ENCODE measurements around the gene KIRREL3. TPM values are rescaled to one million over a fixed set of nuclear protein-coding genes. Genes with fewer than 3 reads are reported as not detected.

Gene KIRREL3
- total and polyA plus RNA-seq, 2 of the 8 experiments (the other 6 are each of a cell fraction or from before 2014, with no cell fraction given) = 0.29 to 0.32 TPM

GRCh38 chr11:127049486-127049885 is 48.9 kb upstream of the KIRREL3 start:
- H3K4ac ChIP-seq (replicated peaks; ENCODE audit: insufficient read length, low read depth, low read length) = no peak overlapping the region
- FAIRE-seq = no peak

More at GRCh38 chr11:127049486-127049885, 48.9 kb upstream of the KIRREL3 start:
- Histone ChIP-seq H3K79me2 (ENCODE audit: control insufficient read depth in 1 of 2, insufficient read depth in 2 of 2, low read length in 2 of 2) (no peaks in the 10 kb centered on the region), H3K9ac (replicated peaks in 1 of 4; ENCODE audit: extremely low read depth in 1 of 4, low read depth in 3 of 4, low read length in 3 of 4) (no peak overlapping the region), H3K4me1 (replicated peaks in 1 of 4; ENCODE audit: control insufficient read depth in 3 of 4, insufficient read depth in 4 of 4, low read length in 3 of 4) (peaks cover 0 to 6% (median 2%) of the 10 kb centered on the region in 4 experiments; a peak in 4 of 7 replicates), H2BK5ac (ENCODE audit: low read depth, low read length) (no peak overlapping the region), H4K5ac (ENCODE audit: insufficient read length, low read depth, low read length) (no peak overlapping the region), H4K91ac (replicated peaks; ENCODE audit: insufficient read length, low read length) (no peak overlapping the region), H2AK5ac (ENCODE audit: low read depth, low read length) (no peak overlapping the region), H2AFZ (ENCODE audit: low read length) (no peak overlapping the region), H4K8ac (ENCODE audit: extremely low read depth, insufficient read depth, low read length) (no peak overlapping the region), H3K79me1 (ENCODE audit: low read depth, low read length) (no peaks in the 10 kb centered on the region), H3K36me3 (ENCODE audit: control insufficient read depth in 2 of 4, insufficient read depth in 4 of 4, low read length in 3 of 4) (no peaks in the 10 kb centered on the region), H3K9me3 (ENCODE audit: insufficient read depth in 2 of 2, low read depth in 1 of 2, low read length in 1 of 2) (no peaks in the 10 kb centered on the region), H3K56ac (replicated peaks; ENCODE audit: insufficient read length, low read depth, low read length) (no peak overlapping the region), H4K20me1 (replicated peaks in 1 of 2; ENCODE audit: control insufficient read depth in 1 of 2, insufficient read depth in 2 of 2, low read length in 2 of 2) (no peaks in the 10 kb centered on the region), H3K18ac (ENCODE audit: extremely low read depth, low read length) (no peak overlapping the region), H3K14ac (ENCODE audit: insufficient read length) (no peak overlapping the region), H3K23me2 (ENCODE audit: low read depth, low read length) (no peaks in the 10 kb centered on the region), H2BK120ac (replicated peaks; ENCODE audit: low read depth, low read length) (no peak overlapping the region), H2BK20ac (ENCODE audit: low read length) (no peak overlapping the region), H3K4me3 (ENCODE audit: extremely low read depth in 1 of 4, insufficient read depth in 2 of 4, low read depth in 3 of 4, low read length in 4 of 4) (no peak overlapping the region), H3K23ac (ENCODE audit: insufficient read length) (no peak overlapping the region), H3K27ac (ENCODE audit: low read depth, low read length) (no peak overlapping the region), H3K4me2 (ENCODE audit: insufficient read depth in 1 of 2, low read depth in 2 of 2, low read length in 2 of 2) (no peak overlapping the region), H3K27me3 (replicated peaks in 1 of 4; ENCODE audit: control insufficient read depth in 3 of 4, extremely low read depth in 1 of 4, insufficient read depth in 3 of 4, low read length in 3 of 4) (no peaks in the 10 kb centered on the region), H2BK12ac (ENCODE audit: low read depth, low read length) (no peak overlapping the region), H2BK15ac (ENCODE audit: low read length) (no peak overlapping the region)
- no peak for DNase-seq (ENCODE audit: low read depth in 1 of 2, low spot score in 2 of 2)
- ChIA-PET CTCF (ENCODE audit: partially characterized antibody) (interaction anchor here (0.5 to 1.6 kb wide), 3 partner anchors 12 to 170 kb away, joined by 3 to 4 read pairs (median 3); no protein-coding TSS in a partner anchor), POLR2A (ENCODE audit: partially characterized antibody) (no interaction called here)
- no peak for TF ChIP-seq RNF2 (IDR thresholded peaks at IDR 0.05; ENCODE audit: borderline replicate concordance, low read depth, low read length, missing control alignments, poor library complexity, severe bottlenecking)
- no peak for TF ChIP-seq YY1 (IDR thresholded peaks at IDR 0.05; ENCODE audit: low read depth, low read length)
- WGBS, 2 experiments (ENCODE audit: extremely low coverage in 1 of 2, insufficient coverage in 1 of 2, insufficient read length in 1 of 2, insufficient replicate concordance in 2 of 2, low coverage in 1 of 2, low lambda C conversion rate in 2 of 2, missing lambda C conversion rate in 1 of 2) = 97% methylated on average over 2 of the region's 2 CpGs; no CpG with 5 or more reads in 1 of the 2 experiments

Data from H1 (cell line).